ENCODE measurements around the gene UGT2B11. TPM values are rescaled to one million over a fixed set of nuclear protein-coding genes. Genes with fewer than 3 reads are reported as not detected.
A peak's percentile ranks its signal among the peaks of the same experiment; 100 is the strongest.
"Not testable (repeated sequence)": the region's sequence is repeated elsewhere in the genome, so short reads cannot be mapped to it uniquely, and the experiment has no call there.

The UGT2B11 gene
- under 1 TPM in 1 of 8 experiments, not detected in 7; 0.14 TPM for total RNA-seq

GRCh38 chr4:69214716-69215115, at the start of gene UGT2B11:
UGT2B11 (minus strand) TSS chr4:69214748; CDS start chr4:69214722, 26 bp downstream.
- H3K4me1 ChIP-seq (replicated peaks in 1 of 2): no peaks in the 10 kb centered on the region
- in situ Hi-C loops (cut with MboI; ENCODE audit: low pct_unique_long_range_greater_than_20kb in 2 of 9, low sequenced_read_pairs in 9 of 9, unreplicated experiment in 9 of 9): no loop called here
- no peak within 1 kb of the TSS for H3K27ac ChIP-seq
- no peak for ATAC-seq (replicated peaks in 6 of 8)
- no peak within 1 kb of the TSS for H3K4me3 ChIP-seq
- WGBS, 10 experiments: 0 to 83% (median 58%) methylated on average over 1 to 3 of the region's 3 CpGs; no CpG with 5 or more reads in 2 of the 10 experiments

GRCh38 chr4:69253147-69253772, 38.7 kb upstream of the UGT2B11 start:
- H3K4me3 ChIP-seq; in situ Hi-C loops (cut with MboI; ENCODE audit: low pct_unique_long_range_greater_than_20kb in 2 of 9, low sequenced_read_pairs in 9 of 9, unreplicated experiment in 9 of 9): not testable (repeated sequence)
- Histone ChIP-seq H3K4me1 (replicated peaks in 1 of 2) (peaks cover 0 to 11% of the 10 kb centered on the region in 2 donors), H3K27ac (peak overlapping the region in 1 of 2 donors; percentile 3)
- ATAC-seq (replicated peaks in 6 of 8): peak in 5 of 8 experiments; percentile 50 to 96 (median 63)
- 0 to 85% (median 20%) methylated on average over 1 to 3 of the region's 3 CpGs; no CpG with 5 or more reads in 1 of the 10 experiments for WGBS, 10 experiments

GRCh38 chr4:69250884-69251283, 36.3 kb upstream of the UGT2B11 start:
- in situ Hi-C loops (cut with MboI; ENCODE audit: low pct_unique_long_range_greater_than_20kb in 2 of 9, low sequenced_read_pairs in 9 of 9, unreplicated experiment in 9 of 9); ATAC-seq (replicated peaks in 6 of 8): not testable (repeated sequence)
- WGBS, 10 experiments: 0 to 100% (median 42%) methylated on average over 1 to 2 of the region's 2 CpGs; no CpG with 5 or more reads in 2 of the 10 experiments

GRCh38 chr4:69242562-69243240, 28.2 kb upstream of the UGT2B11 start:
- H3K4me3 ChIP-seq; H3K27ac ChIP-seq; ATAC-seq (replicated peaks in 6 of 8); H3K4me1 ChIP-seq (replicated peaks in 1 of 2); in situ Hi-C loops (cut with MboI; ENCODE audit: low pct_unique_long_range_greater_than_20kb in 2 of 9, low sequenced_read_pairs in 9 of 9, unreplicated experiment in 9 of 9): not testable (repeated sequence)
- 0 to 95% (median 84%) methylated on average over 1 to 3 of the region's 3 CpGs; no CpG with 5 or more reads in 4 of the 10 experiments for WGBS, 10 experiments

More at GRCh38 chr4:69250884-69251283, 36.3 kb upstream of the UGT2B11 start:
- H3K4me3 ChIP-seq, H3K27ac ChIP-seq: not testable (repeated sequence)
- H3K4me1 ChIP-seq (replicated peaks in 1 of 2): peaks cover 0 to 11% of the 10 kb centered on the region in 2 donors

- H3K27ac ChIP-seq; ATAC-seq (replicated peaks in 6 of 8); in situ Hi-C loops (cut with MboI; ENCODE audit: low pct_unique_long_range_greater_than_20kb in 2 of 9, low sequenced_read_pairs in 9 of 9, unreplicated experiment in 9 of 9); H3K4me1 ChIP-seq (replicated peaks in 1 of 2); H3K4me3 ChIP-seq: not testable (repeated sequence)
- WGBS, 10 experiments: 16 to 100% (median 88%) methylated on average over 1 to 2 of the region's 2 CpGs; no CpG with 5 or more reads in 1 of the 10 experiments
Observed at GRCh38 chr4:69241746-69242145, 27.2 kb upstream of the UGT2B11 start.

GRCh38 chr4:69240787-69241186, 26.2 kb upstream of the UGT2B11 start:
- in situ Hi-C loops (cut with MboI; ENCODE audit: low pct_unique_long_range_greater_than_20kb in 2 of 9, low sequenced_read_pairs in 9 of 9, unreplicated experiment in 9 of 9); H3K27ac ChIP-seq; H3K4me3 ChIP-seq; ATAC-seq (replicated peaks in 6 of 8); H3K4me1 ChIP-seq (replicated peaks in 1 of 2): not testable (repeated sequence)
- WGBS, 10 experiments: 0 to 100% (median 82%) methylated on average over 1 to 3 of the region's 3 CpGs; no CpG with 5 or more reads in 4 of the 10 experiments

GRCh38 chr4:69239557-69240168, 25.1 kb upstream of the UGT2B11 start:
- Histone ChIP-seq H3K4me1 (replicated peaks in 1 of 2) (no peaks in the 10 kb centered on the region), H3K4me3 (no peak overlapping the region), H3K27ac (no peak overlapping the region)
- in situ Hi-C loops (cut with MboI; ENCODE audit: low pct_unique_long_range_greater_than_20kb in 2 of 9, low sequenced_read_pairs in 9 of 9, unreplicated experiment in 9 of 9): no loop called here
- peak in 3 of 8 experiments; percentile 14 to 57 (median 24) for ATAC-seq (replicated peaks in 6 of 8)
- 3 to 93% (median 73%) methylated on average over 3 to 6 of the region's 6 CpGs for WGBS, 10 experiments

- no peak overlapping the region for H3K27ac ChIP-seq
- no peak overlapping the region for H3K4me3 ChIP-seq
- 0 to 100% (median 83%) methylated on average over 1 to 2 of the region's 2 CpGs; no CpG with 5 or more reads in 2 of the 10 experiments for WGBS, 10 experiments
- no peak for ATAC-seq (replicated peaks in 6 of 8)
- H3K4me1 ChIP-seq (replicated peaks in 1 of 2): no peaks in the 10 kb centered on the region
- in situ Hi-C loops (cut with MboI; ENCODE audit: low pct_unique_long_range_greater_than_20kb in 2 of 9, low sequenced_read_pairs in 9 of 9, unreplicated experiment in 9 of 9): no loop called here
Observed at GRCh38 chr4:69239092-69239491, 24.5 kb upstream of the UGT2B11 start.

- Histone ChIP-seq H3K27ac (no peak overlapping the region), H3K4me1 (replicated peaks in 1 of 2) (no peaks in the 10 kb centered on the region), H3K4me3 (no peak overlapping the region)
- WGBS, 10 experiments: 10 to 50% (median 20%) methylated on average over 1 to 2 of the region's 2 CpGs; no CpG with 5 or more reads in 3 of the 10 experiments
- no peak for ATAC-seq (replicated peaks in 6 of 8)
- in situ Hi-C loops (cut with MboI; ENCODE audit: low pct_unique_long_range_greater_than_20kb in 2 of 9, low sequenced_read_pairs in 9 of 9, unreplicated experiment in 9 of 9): no loop called here
Observed at GRCh38 chr4:69224891-69225290, 10.3 kb upstream of the UGT2B11 start.

GRCh38 chr4:69223277-69223676, 8.7 kb upstream of the UGT2B11 start:
- in situ Hi-C loops (cut with MboI; ENCODE audit: low pct_unique_long_range_greater_than_20kb in 2 of 9, low sequenced_read_pairs in 9 of 9, unreplicated experiment in 9 of 9); H3K4me1 ChIP-seq (replicated peaks in 1 of 2); ATAC-seq (replicated peaks in 6 of 8); H3K27ac ChIP-seq; H3K4me3 ChIP-seq: not testable (repeated sequence)
- WGBS, 10 experiments: 18 to 92% (median 63%) methylated on average over 1 to 4 of the region's 6 CpGs; no CpG with 5 or more reads in 6 of the 10 experiments

GRCh38 chr4:69218491-69218890, 3.9 kb upstream of the UGT2B11 start:
- no CpG with 5 or more reads among the region's 2 CpGs for WGBS, 10 experiments
- H3K27ac ChIP-seq; H3K4me3 ChIP-seq; H3K4me1 ChIP-seq (replicated peaks in 1 of 2); in situ Hi-C loops (cut with MboI; ENCODE audit: low pct_unique_long_range_greater_than_20kb in 2 of 9, low sequenced_read_pairs in 9 of 9, unreplicated experiment in 9 of 9); ATAC-seq (replicated peaks in 6 of 8): not testable (repeated sequence)

GRCh38 chr4:69210911-69211310, 3.6 kb downstream of the UGT2B11 start:
- 0 to 100% (median 17%) methylated on average over 1 of the region's 1 CpG; no CpG with 5 or more reads in 3 of the 10 experiments for WGBS, 10 experiments
- Histone ChIP-seq H3K27ac (no peak overlapping the region), H3K4me1 (replicated peaks in 1 of 2) (no peaks in the 10 kb centered on the region), H3K4me3 (no peak overlapping the region)
- no peak for ATAC-seq (replicated peaks in 6 of 8)
- in situ Hi-C loops (cut with MboI; ENCODE audit: low pct_unique_long_range_greater_than_20kb in 2 of 9, low sequenced_read_pairs in 9 of 9, unreplicated experiment in 9 of 9): no loop called here

GRCh38 chr4:69198506-69198905, 16.0 kb downstream of the UGT2B11 start:
- ATAC-seq (replicated peaks in 6 of 8); H3K4me3 ChIP-seq; H3K4me1 ChIP-seq (replicated peaks in 1 of 2); H3K27ac ChIP-seq: not testable (repeated sequence)
- WGBS, 10 experiments: 0 to 100% (median 78%) methylated on average over 2 to 4 of the region's 4 CpGs; no CpG with 5 or more reads in 1 of the 10 experiments
- in situ Hi-C loops (cut with MboI; ENCODE audit: low pct_unique_long_range_greater_than_20kb in 2 of 9, low sequenced_read_pairs in 9 of 9, unreplicated experiment in 9 of 9): loop anchor here in 1 of 9 experiments (25.0 kb wide), 1 partner anchor 711 kb away; no protein-coding TSS in a partner anchor

All from motor neuron (in vitro differentiated cells).